ENCODE data around the gene PLCB4. TPM values are rescaled to one million over a fixed set of nuclear protein-coding genes. Genes with fewer than 3 reads are reported as not detected.

PLCB4 gene
- total RNA-seq, 2 experiments from 2014 or later, result 0.06 TPM; not detected in 1

DNA sequence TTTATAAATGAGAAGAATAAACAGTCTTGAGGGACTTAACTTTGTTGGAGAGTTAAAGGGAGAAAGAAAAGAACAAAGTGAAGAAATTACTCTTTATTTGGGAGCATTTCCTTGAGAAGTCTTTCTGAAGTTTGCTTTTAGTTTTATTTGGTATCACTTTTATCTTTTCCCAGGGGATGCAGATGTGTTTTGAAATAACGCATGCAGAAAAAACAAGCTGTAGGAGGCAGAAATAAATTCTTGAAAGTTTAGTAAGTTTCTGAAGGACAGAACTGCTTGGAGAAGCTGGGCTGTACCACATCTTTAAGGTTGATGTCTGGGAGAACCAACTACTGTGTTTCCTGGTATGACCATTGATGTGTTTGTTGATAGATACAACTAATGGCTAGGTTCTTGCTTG, 75.0 kb downstream of the PLCB4 start:
- H3K36me3 ChIP-seq (ENCODE audit: insufficient read depth, low read length), result no peaks in the 10 kb centered on the region
- no peak overlapping the region for H3K4me3 Mint-ChIP-seq
- peaks cover 11% of the 10 kb centered on the region for H3K9me3 Mint-ChIP-seq
- intact Hi-C loops (cut with DNase I, micrococcal nuclease), result no loop called here
- no peaks in the 10 kb centered on the region for H3K4me1 Mint-ChIP-seq (ENCODE audit: low read depth)
- H3K27ac ChIP-seq (ENCODE audit: low read depth in 1 of 2, low read length in 2 of 2), result no peak overlapping the region
- H3K27me3 ChIP-seq (ENCODE audit: control insufficient read depth in 1 of 2, insufficient read depth in 2 of 2, low read length in 2 of 2), result no peaks in the 10 kb centered on the region
- ATAC-seq (ENCODE audit: poor library complexity) (no peak), DNase-seq (no peak)
- H3K27ac Mint-ChIP-seq, result no peak overlapping the region
- ChIA-PET POLR2A (no interaction called here), CTCF (no interaction called here)
- H3K27me3 Mint-ChIP-seq, result no peaks in the 10 kb centered on the region
- H3K4me1 ChIP-seq (ENCODE audit: insufficient read depth, low read length), result no peaks in the 10 kb centered on the region
- H3K36me3 Mint-ChIP-seq (ENCODE audit: low read depth), result no peaks in the 10 kb centered on the region
- no peak for TF ChIP-seq CTCF (IDR thresholded peaks at IDR 0.05)
- H3K4me3 ChIP-seq (ENCODE audit: low read length), result no peak overlapping the region
- no peaks in the 10 kb centered on the region for H3K9me3 ChIP-seq (ENCODE audit: control insufficient read depth in 1 of 2, insufficient read depth in 1 of 2, low read length in 2 of 2)

DNA sequence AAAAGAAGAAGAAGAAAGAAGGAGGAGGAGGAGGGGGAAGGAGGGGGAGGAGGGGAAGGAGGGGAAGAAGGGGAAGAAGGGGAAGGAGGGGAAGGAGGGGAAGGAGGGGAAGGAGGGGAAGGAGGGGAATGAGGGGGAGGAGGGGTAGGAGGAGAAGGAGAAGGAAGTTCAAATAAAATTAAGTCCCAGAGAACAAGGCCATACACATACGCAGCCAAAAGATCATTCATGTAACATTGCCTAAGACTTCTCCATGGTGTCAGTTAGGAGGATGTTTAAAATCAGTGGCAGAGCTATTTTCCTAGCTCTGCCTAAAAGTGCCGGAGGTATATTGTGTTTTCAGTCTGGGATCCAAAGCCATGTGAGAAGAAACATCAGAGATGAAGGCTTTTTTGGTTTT, 75.8 kb downstream of the PLCB4 start:
- H3K36me3 Mint-ChIP-seq (ENCODE audit: low read depth), result no peaks in the 10 kb centered on the region
- H3K27me3 ChIP-seq (ENCODE audit: control insufficient read depth in 1 of 2, insufficient read depth in 2 of 2, low read length in 2 of 2), result no peaks in the 10 kb centered on the region
- H3K4me3 Mint-ChIP-seq, result no peak overlapping the region
- ChIA-PET CTCF (no interaction called here), POLR2A (no interaction called here)
- no peak for ATAC-seq (ENCODE audit: poor library complexity)
- no peak for TF ChIP-seq CTCF (IDR thresholded peaks at IDR 0.05)
- H3K27ac Mint-ChIP-seq, result no peak overlapping the region
- no peaks in the 10 kb centered on the region for H3K36me3 ChIP-seq (ENCODE audit: insufficient read depth, low read length)
- H3K4me3 ChIP-seq (ENCODE audit: low read length), result no peak overlapping the region
- peaks cover 11% of the 10 kb centered on the region for H3K9me3 Mint-ChIP-seq
- no peaks in the 10 kb centered on the region for H3K4me1 ChIP-seq (ENCODE audit: insufficient read depth, low read length)
- no peaks in the 10 kb centered on the region for H3K27me3 Mint-ChIP-seq
- intact Hi-C loops (cut with DNase I, micrococcal nuclease), result no loop called here
- DNase-seq, result no peak
- H3K4me1 Mint-ChIP-seq (ENCODE audit: low read depth), result no peaks in the 10 kb centered on the region
- no peaks in the 10 kb centered on the region for H3K9me3 ChIP-seq (ENCODE audit: control insufficient read depth in 1 of 2, insufficient read depth in 1 of 2, low read length in 2 of 2)
- H3K27ac ChIP-seq (ENCODE audit: low read depth in 1 of 2, low read length in 2 of 2), result no peak overlapping the region

DNA sequence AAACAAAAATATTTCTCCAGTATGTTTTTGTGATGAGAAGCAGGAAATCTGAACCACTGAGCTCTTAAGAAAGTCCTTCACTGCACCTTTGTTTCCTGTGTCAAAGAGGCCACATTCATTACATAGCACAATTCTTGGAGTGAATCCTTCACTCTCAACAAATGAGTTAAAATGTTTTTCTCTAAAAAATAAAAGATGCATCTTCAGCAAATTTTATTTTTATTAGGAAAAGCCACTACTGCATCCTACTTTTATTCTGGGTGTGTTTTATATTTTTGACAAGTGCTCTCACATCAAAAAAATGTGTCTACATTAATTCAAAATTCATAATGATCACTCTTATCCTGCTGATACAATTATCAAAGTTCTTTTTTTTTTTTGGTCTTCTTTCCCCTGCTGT, 76.3 kb downstream of the PLCB4 start:
- Histone ChIP-seq H3K27me3 (ENCODE audit: control insufficient read depth in 1 of 2, insufficient read depth in 2 of 2, low read length in 2 of 2) (no peaks in the 10 kb centered on the region), H3K9me3 (ENCODE audit: control insufficient read depth in 1 of 2, insufficient read depth in 1 of 2, low read length in 2 of 2) (no peaks in the 10 kb centered on the region), H3K36me3 (ENCODE audit: insufficient read depth, low read length) (no peaks in the 10 kb centered on the region), H3K27ac (ENCODE audit: low read depth in 1 of 2, low read length in 2 of 2) (no peak overlapping the region), H3K4me1 (ENCODE audit: insufficient read depth, low read length) (no peaks in the 10 kb centered on the region), H3K4me3 (ENCODE audit: low read length) (no peak overlapping the region)
- no peak for TF ChIP-seq CTCF (IDR thresholded peaks at IDR 0.05)
- intact Hi-C loops (cut with DNase I, micrococcal nuclease), result no loop called here
- Mint-ChIP-seq H3K36me3 (ENCODE audit: low read depth) (no peaks in the 10 kb centered on the region), H3K27me3 (no peaks in the 10 kb centered on the region), H3K4me3 (no peak overlapping the region), H3K27ac (no peak overlapping the region), H3K4me1 (ENCODE audit: low read depth) (no peaks in the 10 kb centered on the region), H3K9me3 (peaks cover 11% of the 10 kb centered on the region)
- no peak for ATAC-seq (ENCODE audit: poor library complexity)
- no peak for DNase-seq
- CTCF ChIA-PET, result no interaction called here
- POLR2A ChIA-PET, result no interaction called here

Data from CD4-positive, alpha-beta T cell (primary cell).